IMR-90 (cell line): ENCODE data around the gene DAGLA. TPM values are rescaled to one million over a fixed set of nuclear protein-coding genes. Genes with fewer than 3 reads are reported as not detected.

Source experiments
- ATAC-seq: fragments of 200-7000 bp; cut with Tn5 transposase; 2 replicates; pipeline ENCODE4 v1.9.1; 2020; ENCODE audit warnings: low read depth, mild to moderate bottlenecking, moderate library complexity
- BruUV-seq: library from RNA; stranded (reverse); fragments of 400-500 nt; replicated peaks from 2 replicates; lab custom pipeline; 2021; lab: Mats Ljungman, UMichigan
- CTCF ChIA-PET: fragments of 300-600 bp; formaldehyde crosslinking; extraction: SDS; loops from one replicate; lab custom pipeline; 2021; ENCODE audit warnings: antibody characterized with exemption; lab: Yijun Ruan, JAX
- POLR2A ChIA-PET: fragments of 300-600 bp; sonication (Branson Sonifier 250); formaldehyde crosslinking; loops from one replicate; lab custom pipeline; 2022; ENCODE audit warnings: antibody characterized with exemption; ENCODE audit not compliant: unreplicated experiment; lab: Charles Lee
- DNase-seq: peaks from one replicate; pipeline ENCODE4 v3.0.0; 2013
- H2AFZ ChIP-seq: replicated peaks from 2 replicates; pipeline ENCODE3; 2013; ENCODE audit warnings: low read length, mild to moderate bottlenecking; ENCODE audit not compliant: poor library complexity
- H2AK5ac ChIP-seq: 2 replicates; pipeline ENCODE4 v1.6.1; 2013; ENCODE audit warnings: low read depth, low read length, inconsistent platforms
- H2AK9ac ChIP-seq: replicated peaks from 2 replicates; pipeline ENCODE3; 2013; ENCODE audit warnings: mild to moderate bottlenecking, low read depth, low read length, moderate library complexity; ENCODE audit not compliant: poor library complexity
- H2BK120ac ChIP-seq: 2 replicates; pipeline ENCODE4 v1.6.1; 2013; ENCODE audit warnings: low read depth, low read length, inconsistent platforms
- H2BK15ac ChIP-seq: 3 replicates; pipeline ENCODE4 v1.6.1; 2013; ENCODE audit warnings: low read depth, low read length, inconsistent platforms
- H2BK20ac ChIP-seq: 2 replicates; pipeline ENCODE4 v1.6.1; 2013; ENCODE audit warnings: low read depth, mild to moderate bottlenecking, inconsistent platforms, low read length, moderate library complexity
- H2BK5ac ChIP-seq: 2 replicates; pipeline ENCODE4 v1.6.1; 2013; ENCODE audit warnings: mild to moderate bottlenecking, low read depth, low read length, inconsistent platforms; ENCODE audit not compliant: poor library complexity, severe bottlenecking
- H3K14ac ChIP-seq: replicated peaks from 2 replicates; pipeline ENCODE4 v1.6.1; 2013; ENCODE audit warnings: low read depth, low read length, inconsistent platforms
- H3K18ac ChIP-seq: 2 replicates; pipeline ENCODE4 v1.6.1; 2013; ENCODE audit warnings: low read depth, low read length, control low read depth
- H3K23ac ChIP-seq: 2 replicates; pipeline ENCODE4 v1.6.1; 2013; ENCODE audit warnings: low read depth, low read length, inconsistent platforms
- H3K27ac ChIP-seq: 2 replicates; pipeline ENCODE4 v1.5.1; 2013; ENCODE audit warnings: mild to moderate bottlenecking, control low read depth, low read length; ENCODE audit not compliant: insufficient read depth
- H3K27me3 ChIP-seq: 2 replicates; pipeline ENCODE4 v1.6.1; 2013; ENCODE audit warnings: low read length; ENCODE audit not compliant: control insufficient read depth, insufficient read depth
- H3K36me3 ChIP-seq: 2 replicates; pipeline ENCODE4 v1.6.1; 2013; ENCODE audit warnings: low read length, mixed read lengths; ENCODE audit not compliant: control insufficient read depth, insufficient read depth
- H3K4ac ChIP-seq: 2 replicates; pipeline ENCODE4 v1.6.1; 2013; ENCODE audit warnings: low read depth, low read length, inconsistent platforms
- H3K4me1 ChIP-seq: 2 replicates; pipeline ENCODE4 v1.6.1; 2013; ENCODE audit warnings: low read length, mixed read lengths; ENCODE audit not compliant: control insufficient read depth, insufficient read depth
- H3K4me2 ChIP-seq: 2 replicates; pipeline ENCODE4 v1.6.1; 2013; ENCODE audit warnings: low read depth, mild to moderate bottlenecking, control low read depth, low read length, moderate library complexity
- H3K4me3 ChIP-seq: 2 replicates; pipeline ENCODE4 v1.5.1; 2013; ENCODE audit warnings: low read depth, mild to moderate bottlenecking, control low read depth, low read length, moderate library complexity; ENCODE audit not compliant: insufficient read depth
- H3K56ac ChIP-seq: 2 replicates; pipeline ENCODE4 v1.6.1; 2013; ENCODE audit warnings: low read length, inconsistent platforms; ENCODE audit not compliant: insufficient read depth; ENCODE audit errors: extremely low read depth
- H3K79me1 ChIP-seq, 2 experiments: 2 replicates each; pipeline ENCODE4 v1.6.1; 2013; ENCODE audit warnings: low read length in 2 of 2, inconsistent platforms in 1 of 2, low read depth in 1 of 2
- H3K9ac ChIP-seq: 2 replicates; pipeline ENCODE4 v1.6.1; 2013; ENCODE audit warnings: low read depth, low read length, control low read depth
- H3K9me1 ChIP-seq: 2 replicates; pipeline ENCODE4 v1.6.1; 2013; ENCODE audit warnings: low read length, inconsistent platforms; ENCODE audit not compliant: insufficient read depth
- H3K9me3 ChIP-seq: 2 replicates; pipeline ENCODE4 v1.6.1; 2013; ENCODE audit warnings: low read length; ENCODE audit not compliant: control insufficient read depth, insufficient read depth
- H4K20me1 ChIP-seq: 2 replicates; pipeline ENCODE4 v1.6.1; 2013; ENCODE audit warnings: low read length, inconsistent platforms; ENCODE audit not compliant: insufficient read depth
- H4K5ac ChIP-seq: 2 replicates; pipeline ENCODE4 v1.6.1; 2013; ENCODE audit warnings: mild to moderate bottlenecking, low read depth, low read length, control low read depth
- H4K8ac ChIP-seq, 2 experiments: 2 replicates each; pipeline ENCODE4 v1.6.1; 2013; ENCODE audit warnings: low read depth in 2 of 2, low read length in 2 of 2, control low read depth in 1 of 2, inconsistent platforms in 1 of 2
- H4K91ac ChIP-seq: 2 replicates; pipeline ENCODE4 v1.6.1; 2013; ENCODE audit warnings: low read depth, low read length, inconsistent platforms; ENCODE audit not compliant: insufficient read depth
- BHLHE40 ChIP-seq: fragments of 150-350 bp; IDR thresholded peaks from 2 replicates; pipeline ENCODE4 v1.6.1; 2016; ENCODE audit warnings: mild to moderate bottlenecking, low read depth, low read length
- CEBPB ChIP-seq: IDR thresholded peaks from 2 replicates; pipeline ENCODE4 v1.6.1; 2012; ENCODE audit warnings: low read depth, low read length, improper control_type of control experiment
- CHD1 ChIP-seq: IDR thresholded peaks from 2 replicates; pipeline ENCODE4 v1.6.1; 2012; ENCODE audit warnings: low read depth, low read length, improper control_type of control experiment
- FOS ChIP-seq: fragments of 150-350 bp; IDR thresholded peaks from 2 replicates; pipeline ENCODE4 v1.6.1; 2016; ENCODE audit warnings: low read depth, low read length
- MAFK ChIP-seq: IDR thresholded peaks from 2 replicates; pipeline ENCODE4 v1.6.1; 2012; ENCODE audit warnings: low read depth, low read length, improper control_type of control experiment
- MAZ ChIP-seq: IDR thresholded peaks from 2 replicates; pipeline ENCODE4 v1.6.1; 2012; ENCODE audit warnings: low read depth, mild to moderate bottlenecking, low read length, improper control_type of control experiment, moderate library complexity, borderline replicate concordance
- MXI1 ChIP-seq: IDR thresholded peaks from 2 replicates; pipeline ENCODE4 v1.6.1; 2012; ENCODE audit warnings: low read depth, mild to moderate bottlenecking, low read length, moderate library complexity, borderline replicate concordance
- NFE2L2 ChIP-seq: fragments of 150-350 bp; IDR thresholded peaks from 2 replicates; pipeline ENCODE4 v1.6.1; 2016; ENCODE audit warnings: low read depth, mild to moderate bottlenecking, low read length
- POLR2A ChIP-seq: IDR thresholded peaks from 2 replicates; pipeline ENCODE4 v1.6.1; 2012; ENCODE audit warnings: mild to moderate bottlenecking, low read depth, low read length
- RAD21 ChIP-seq: IDR thresholded peaks from 2 replicates; pipeline ENCODE4 v1.6.1; 2012; ENCODE audit warnings: low read length, improper control_type of control experiment
- RCOR1 ChIP-seq: IDR thresholded peaks from 2 replicates; pipeline ENCODE4 v1.6.1; 2012; ENCODE audit warnings: mild to moderate bottlenecking, low read length, improper control_type of control experiment; ENCODE audit not compliant: insufficient replicate concordance
- RFX5 ChIP-seq: IDR thresholded peaks from 2 replicates; pipeline ENCODE4 v1.8.0; 2012; ENCODE audit warnings: low read depth, mild to moderate bottlenecking, low read length, moderate library complexity
- SMC3 ChIP-seq: fragments of 150-350 bp; IDR thresholded peaks from 2 replicates; pipeline ENCODE4 v1.6.1; 2016; ENCODE audit warnings: low read depth, mild to moderate bottlenecking, antibody characterized with exemption, low read length, moderate library complexity
- WGBS, 2 experiments: methylation state at CpG; one replicate each; pipeline versions ENCODE4 v1.1.5 to v1.1.7; 2013; ENCODE audit warnings: missing lambda C conversion rate in 2 of 2; ENCODE audit not compliant: insufficient read length in 1 of 2; ENCODE audit errors: extremely low coverage in 2 of 2; 5-methylcytosine and 5-hydroxymethylcytosine counted together
- dilution Hi-C: fragments of 300-500 bp; cut with HindIII; formaldehyde crosslinking; loops from one replicate; pipeline ENCODE4 v1.14.3; 2018; ENCODE audit warnings: low sequenced_read_pairs; ENCODE audit not compliant: unreplicated experiment
- in situ Hi-C: fragments of 300-500 bp; cut with MboI; formaldehyde crosslinking; loops from 3 replicates; pipeline ENCODE4 v1.14.3; 2019; ENCODE audit warnings: low sequenced_read_pairs, inconsistent platforms, mixed read lengths
- intact Hi-C: fragments of 100-400 bp; cut with micrococcal nuclease; formaldehyde crosslinking; loops from 2 replicates; pipeline ENCODE4 v1.10.0; 2022
- polyA plus RNA-seq, 3 experiments: library from polyadenylated mRNA; depleted of rRNA; stranded (reverse); fragments of >200 nt; gene quantifications; 2 replicates each; pipeline ENCODE4 v1.2.3, GENCODE V29; 2012; ENCODE audit warnings: low replicate concordance in 1 of 3
- total RNA-seq: library from RNA; depleted of rRNA; stranded (reverse); fragments of >200 nt; gene quantifications from 2 replicates; pipeline ENCODE4 v1.2.3, GENCODE V29; 2012
- TF ChIP-seq, protein P1 (sequence below): fragments of 150-350 bp; IDR thresholded peaks from 2 replicates; pipeline ENCODE4 v1.6.1; 2016; ENCODE audit warnings: low read depth, mild to moderate bottlenecking, low read length, moderate library complexity, borderline replicate concordance
- TF ChIP-seq, protein P2 (sequence below): fragments of 150-350 bp; IDR thresholded peaks from 2 replicates; pipeline ENCODE4 v1.6.1; 2017; ENCODE audit warnings: mild to moderate bottlenecking, antibody characterized with exemption, low read length, low read depth
- TF ChIP-seq, protein P3 (sequence below): conservative IDR thresholded peaks from 2 replicates; pipeline ENCODE4 v1.5.1; 2012; ENCODE audit warnings: mild to moderate bottlenecking, low read depth, low read length, improper control_type of control experiment

Gene DAGLA
- total and polyA plus RNA-seq, 2 of the 4 experiments (the other 2 are of a cell fraction): 0.90 to 3.8 TPM

DNA sequence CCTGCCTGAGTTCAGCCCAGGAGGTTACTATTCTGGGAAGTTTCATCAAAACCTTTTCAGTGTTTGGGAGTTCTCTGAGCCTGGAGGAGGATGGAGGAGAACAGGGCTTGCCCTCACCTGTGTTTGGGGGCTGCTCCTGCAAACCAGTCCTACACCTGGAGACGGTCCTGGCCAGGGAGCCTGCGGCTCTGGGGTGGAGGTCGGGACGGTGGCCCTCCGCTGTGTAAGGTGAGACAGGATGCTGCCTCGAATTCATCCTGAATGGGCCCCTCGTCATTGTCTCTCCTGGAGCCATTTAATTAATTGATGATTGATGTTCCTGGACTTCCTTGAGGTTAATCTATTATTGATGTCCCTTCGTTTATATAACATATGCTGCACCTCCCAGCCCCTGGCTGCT, 6.3 kb downstream of the DAGLA start:
- no CpG with 5 or more reads among the region's 8 CpGs for WGBS, 2 experiments
- H3K9me1 ChIP-seq: no peaks in the 10 kb centered on the region
- TF ChIP-seq CHD1 (no peak), SMC3 (no peak), MXI1 (no peak), CEBPB (no peak), RCOR1 (no peak), MAFK (no peak), RAD21 (no peak), MAZ (no peak), RFX5 (no peak), FOS (no peak), POLR2A (no peak), NFE2L2 (no peak), BHLHE40 (no peak)
- TF ChIP-seq, protein P1, sequence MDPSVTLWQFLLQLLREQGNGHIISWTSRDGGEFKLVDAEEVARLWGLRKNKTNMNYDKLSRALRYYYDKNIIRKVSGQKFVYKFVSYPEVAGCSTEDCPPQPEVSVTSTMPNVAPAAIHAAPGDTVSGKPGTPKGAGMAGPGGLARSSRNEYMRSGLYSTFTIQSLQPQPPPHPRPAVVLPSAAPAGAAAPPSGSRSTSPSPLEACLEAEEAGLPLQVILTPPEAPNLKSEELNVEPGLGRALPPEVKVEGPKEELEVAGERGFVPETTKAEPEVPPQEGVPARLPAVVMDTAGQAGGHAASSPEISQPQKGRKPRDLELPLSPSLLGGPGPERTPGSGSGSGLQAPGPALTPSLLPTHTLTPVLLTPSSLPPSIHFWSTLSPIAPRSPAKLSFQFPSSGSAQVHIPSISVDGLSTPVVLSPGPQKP: no peak
- TF ChIP-seq, protein P2, sequence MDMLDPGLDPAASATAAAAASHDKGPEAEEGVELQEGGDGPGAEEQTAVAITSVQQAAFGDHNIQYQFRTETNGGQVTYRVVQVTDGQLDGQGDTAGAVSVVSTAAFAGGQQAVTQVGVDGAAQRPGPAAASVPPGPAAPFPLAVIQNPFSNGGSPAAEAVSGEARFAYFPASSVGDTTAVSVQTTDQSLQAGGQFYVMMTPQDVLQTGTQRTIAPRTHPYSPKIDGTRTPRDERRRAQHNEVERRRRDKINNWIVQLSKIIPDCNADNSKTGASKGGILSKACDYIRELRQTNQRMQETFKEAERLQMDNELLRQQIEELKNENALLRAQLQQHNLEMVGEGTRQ: no peak
- TF ChIP-seq, protein P3, sequence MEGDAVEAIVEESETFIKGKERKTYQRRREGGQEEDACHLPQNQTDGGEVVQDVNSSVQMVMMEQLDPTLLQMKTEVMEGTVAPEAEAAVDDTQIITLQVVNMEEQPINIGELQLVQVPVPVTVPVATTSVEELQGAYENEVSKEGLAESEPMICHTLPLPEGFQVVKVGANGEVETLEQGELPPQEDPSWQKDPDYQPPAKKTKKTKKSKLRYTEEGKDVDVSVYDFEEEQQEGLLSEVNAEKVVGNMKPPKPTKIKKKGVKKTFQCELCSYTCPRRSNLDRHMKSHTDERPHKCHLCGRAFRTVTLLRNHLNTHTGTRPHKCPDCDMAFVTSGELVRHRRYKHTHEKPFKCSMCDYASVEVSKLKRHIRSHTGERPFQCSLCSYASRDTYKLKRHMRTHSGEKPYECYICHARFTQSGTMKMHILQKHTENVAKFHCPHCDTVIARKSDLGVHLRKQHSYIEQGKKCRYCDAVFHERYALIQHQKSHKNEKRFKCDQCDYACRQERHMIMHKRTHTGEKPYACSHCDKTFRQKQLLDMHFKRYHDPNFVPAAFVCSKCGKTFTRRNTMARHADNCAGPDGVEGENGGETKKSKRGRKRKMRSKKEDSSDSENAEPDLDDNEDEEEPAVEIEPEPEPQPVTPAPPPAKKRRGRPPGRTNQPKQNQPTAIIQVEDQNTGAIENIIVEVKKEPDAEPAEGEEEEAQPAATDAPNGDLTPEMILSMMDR: no peak
- H2BK5ac ChIP-seq: no peak overlapping the region
- ChIA-PET CTCF (no interaction called here), POLR2A (no interaction called here)
- no peak overlapping the region for H4K5ac ChIP-seq
- 0 out of 2 replicates have a peak, but pooled peaks cover 4% of the 10 kb centered on the region for H4K20me1 ChIP-seq
- peaks cover 54% of the 10 kb centered on the region for H3K27me3 ChIP-seq
- no peak overlapping the region for H2AFZ ChIP-seq
- no peak overlapping the region for H4K91ac ChIP-seq
- in situ Hi-C loops: no loop called here
- H2AK9ac ChIP-seq: no peak overlapping the region
- H3K4me2 ChIP-seq: no peak overlapping the region
- intact Hi-C loops: no loop called here
- no peak overlapping the region for H3K14ac ChIP-seq
- dilution Hi-C loops: no loop called here
- no peak overlapping the region for H3K9ac ChIP-seq
- H4K8ac ChIP-seq: no peak overlapping the region
- no peak for ATAC-seq
- no peak for DNase-seq
- no TSS peak for BruUV-seq
- H3K9me3 ChIP-seq: no peaks in the 10 kb centered on the region
- H3K4me3 ChIP-seq: no peak overlapping the region
- no peaks in the 10 kb centered on the region for H3K79me1 ChIP-seq
- H2BK20ac ChIP-seq: no peak overlapping the region
- H3K4me1 ChIP-seq: peaks cover 1% of the 10 kb centered on the region; the same call in 1 of the 2 replicates
- H3K36me3 ChIP-seq: no peaks in the 10 kb centered on the region
- H3K18ac ChIP-seq: no peak overlapping the region
- H2BK120ac ChIP-seq: no peak overlapping the region
- no peak overlapping the region for H3K56ac ChIP-seq
- no peak overlapping the region for H2BK15ac ChIP-seq
- H3K4ac ChIP-seq: no peak overlapping the region
- H2AK5ac ChIP-seq: no peak overlapping the region
- H3K23ac ChIP-seq: no peak overlapping the region
- H3K27ac ChIP-seq: no peak overlapping the region
